GM21786 (cell line): Measurements from ENCODE around the gene ZNF853.
A peak's percentile ranks its signal among the peaks of the same experiment; 100 is the strongest.
"Not testable (repeated sequence)": the region's sequence is repeated elsewhere in the genome, so short reads cannot be mapped to it uniquely, and the experiment has no call there.

Experiments
- ATAC-seq: cut with Tn5 transposase; IDR thresholded peaks from one replicate; pipeline ENCODE4 v1.9.1; 2021; ENCODE audit not compliant: unreplicated experiment

The ZNF853 gene

DNA sequence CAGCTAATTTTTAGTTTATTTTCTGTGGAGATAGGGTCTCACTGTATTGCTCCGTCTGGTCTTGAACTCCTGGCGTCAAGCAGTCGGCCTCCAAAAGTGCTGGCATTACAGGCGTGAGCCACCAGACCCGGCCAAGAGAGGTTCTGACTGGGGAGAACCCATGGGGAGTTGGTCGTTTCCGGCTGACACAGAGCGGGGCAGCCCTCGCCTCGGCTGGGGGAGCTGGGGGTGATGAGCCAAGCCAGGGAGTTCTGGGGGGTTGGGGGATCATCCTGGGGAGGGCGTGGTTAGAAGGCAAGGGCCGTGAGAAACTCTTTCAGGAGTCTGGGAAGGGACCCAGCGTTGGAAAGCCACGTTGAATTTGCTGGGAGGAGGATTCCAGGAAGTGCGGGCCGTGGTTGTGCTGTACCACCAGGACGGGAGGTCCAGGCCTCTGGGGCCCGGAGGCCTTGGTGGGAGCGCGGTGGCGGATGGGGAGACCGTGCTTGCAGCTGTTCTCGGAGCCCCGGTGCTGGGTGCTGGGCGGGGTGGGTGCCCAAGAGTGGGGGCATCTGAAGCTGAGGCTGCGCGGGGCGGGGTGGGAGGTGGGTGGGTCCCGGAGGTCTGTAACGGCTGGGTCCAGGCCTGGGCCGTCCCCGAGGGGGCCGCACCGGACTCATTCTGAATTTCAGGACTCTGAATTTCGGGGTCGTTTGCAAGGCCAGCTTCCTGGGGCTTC is 8.4 kb upstream of the ZNF853 start:
- ATAC-seq: no peak

DNA sequence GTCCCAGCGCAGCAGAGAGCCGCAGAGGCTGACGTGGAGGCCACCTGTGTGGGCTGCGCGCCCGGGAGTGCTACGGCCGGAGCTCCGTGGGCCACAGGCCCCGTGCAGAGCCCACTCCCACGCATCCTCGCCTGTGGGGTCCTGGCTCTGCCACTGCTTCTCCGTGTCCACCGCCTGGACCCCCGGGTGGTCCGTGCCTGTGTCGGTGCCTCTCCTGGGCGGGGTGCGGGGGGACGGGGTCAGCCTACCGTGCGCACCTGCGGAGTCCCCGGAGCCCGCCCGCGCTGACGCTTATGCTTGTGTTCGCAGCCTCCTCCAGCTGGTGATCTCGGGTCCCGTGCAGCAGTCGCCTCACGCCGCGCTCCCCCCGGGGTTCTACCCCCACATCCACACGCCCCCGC is 7.8 kb upstream of the ZNF853 start:
- ATAC-seq: no peak

DNA sequence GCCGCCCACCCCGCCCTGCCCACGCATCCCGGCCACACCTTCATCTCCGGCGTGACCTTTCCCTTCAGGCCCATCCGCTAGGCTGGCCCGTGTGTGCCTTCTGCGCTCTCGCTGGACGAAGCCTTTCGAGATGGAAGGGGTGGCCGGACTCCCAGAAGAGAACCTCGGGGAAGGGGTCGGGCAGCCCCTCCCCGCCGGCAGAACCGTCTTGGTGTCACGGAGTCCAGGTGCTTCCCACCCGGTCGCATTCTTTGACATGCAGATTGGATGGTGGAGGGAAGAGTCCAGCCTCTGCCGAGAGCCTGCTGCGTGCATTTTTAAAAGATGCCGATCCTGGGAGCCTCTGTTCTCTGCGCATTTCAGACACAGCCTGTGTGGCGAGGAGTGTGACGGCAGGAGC is 7.3 kb upstream of the ZNF853 start:
- ATAC-seq: no peak

DNA sequence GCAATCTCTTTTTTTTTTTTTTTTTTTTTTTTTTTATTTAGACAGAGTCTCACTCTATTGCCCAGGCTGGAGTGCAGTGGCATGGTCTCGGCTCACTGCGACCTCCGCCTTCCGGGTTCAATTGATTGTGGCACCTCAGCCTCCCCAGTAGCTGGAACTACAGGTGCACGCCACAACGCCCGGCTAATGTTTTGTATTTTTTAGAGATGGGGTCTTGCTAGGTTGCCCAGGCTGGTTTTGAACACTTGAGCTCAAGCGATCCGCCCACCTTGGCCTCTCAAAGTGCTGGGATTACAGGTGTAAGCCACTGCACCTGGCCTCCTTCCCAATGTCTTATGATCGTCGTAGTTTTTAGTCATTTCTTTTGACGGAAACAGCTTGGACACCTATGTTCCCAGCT is 6.6 kb upstream of the ZNF853 start:
- ATAC-seq: no peak

GRCh38 chr7:6612819-6613218 is 2.6 kb upstream of the ZNF853 start:
- no peak for ATAC-seq

GRCh38 chr7:6613706-6614105 is 1.7 kb upstream of the ZNF853 start:
- no peak for ATAC-seq

GRCh38 chr7:6615723-6616555 is 529 bp downstream of the ZNF853 start:
- no peak for ATAC-seq

GRCh38 chr7:6616854-6617643 is 1.6 kb downstream of the ZNF853 start:
- ATAC-seq: no peak

DNA sequence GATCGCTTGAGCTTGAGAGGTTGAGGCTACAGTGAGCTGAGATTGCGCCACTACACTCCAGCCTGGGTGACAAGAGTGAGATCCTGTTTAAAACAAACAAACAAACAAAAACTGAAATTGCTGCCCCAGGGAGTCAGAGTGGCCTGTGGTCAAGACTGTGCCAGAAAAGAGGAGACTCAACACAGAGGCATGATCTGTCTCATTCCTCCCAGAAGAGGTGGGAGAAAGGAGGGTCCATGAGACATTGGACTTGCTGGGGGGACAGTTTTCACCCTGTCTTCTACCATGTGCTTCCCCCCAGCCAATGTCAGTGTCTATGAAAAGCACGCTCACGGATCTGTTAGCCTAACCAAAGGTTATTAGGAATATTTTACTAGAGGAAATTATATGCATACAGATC is 3.2 kb downstream of the ZNF853 start:
- ATAC-seq: no peak

DNA sequence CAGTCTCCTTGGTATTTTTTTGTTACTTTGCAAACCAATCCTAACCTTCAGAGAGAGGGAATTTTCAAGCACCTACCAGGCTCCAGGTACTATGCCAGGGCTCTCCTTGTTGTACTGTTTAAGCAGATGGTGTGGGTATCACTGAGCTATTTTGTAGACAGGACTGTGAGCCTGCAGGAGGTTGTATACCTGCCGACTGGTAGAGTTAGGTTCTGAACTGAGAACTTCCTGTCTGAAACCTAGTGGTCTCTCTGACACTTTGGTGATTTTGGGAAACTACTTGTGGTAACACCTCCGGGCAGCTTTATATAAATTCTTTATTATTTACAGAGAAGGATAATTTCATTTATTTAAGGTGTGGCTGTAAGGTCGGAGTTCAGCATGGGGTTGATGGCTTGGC is 4.6 kb downstream of the ZNF853 start:
- ATAC-seq: no peak

DNA sequence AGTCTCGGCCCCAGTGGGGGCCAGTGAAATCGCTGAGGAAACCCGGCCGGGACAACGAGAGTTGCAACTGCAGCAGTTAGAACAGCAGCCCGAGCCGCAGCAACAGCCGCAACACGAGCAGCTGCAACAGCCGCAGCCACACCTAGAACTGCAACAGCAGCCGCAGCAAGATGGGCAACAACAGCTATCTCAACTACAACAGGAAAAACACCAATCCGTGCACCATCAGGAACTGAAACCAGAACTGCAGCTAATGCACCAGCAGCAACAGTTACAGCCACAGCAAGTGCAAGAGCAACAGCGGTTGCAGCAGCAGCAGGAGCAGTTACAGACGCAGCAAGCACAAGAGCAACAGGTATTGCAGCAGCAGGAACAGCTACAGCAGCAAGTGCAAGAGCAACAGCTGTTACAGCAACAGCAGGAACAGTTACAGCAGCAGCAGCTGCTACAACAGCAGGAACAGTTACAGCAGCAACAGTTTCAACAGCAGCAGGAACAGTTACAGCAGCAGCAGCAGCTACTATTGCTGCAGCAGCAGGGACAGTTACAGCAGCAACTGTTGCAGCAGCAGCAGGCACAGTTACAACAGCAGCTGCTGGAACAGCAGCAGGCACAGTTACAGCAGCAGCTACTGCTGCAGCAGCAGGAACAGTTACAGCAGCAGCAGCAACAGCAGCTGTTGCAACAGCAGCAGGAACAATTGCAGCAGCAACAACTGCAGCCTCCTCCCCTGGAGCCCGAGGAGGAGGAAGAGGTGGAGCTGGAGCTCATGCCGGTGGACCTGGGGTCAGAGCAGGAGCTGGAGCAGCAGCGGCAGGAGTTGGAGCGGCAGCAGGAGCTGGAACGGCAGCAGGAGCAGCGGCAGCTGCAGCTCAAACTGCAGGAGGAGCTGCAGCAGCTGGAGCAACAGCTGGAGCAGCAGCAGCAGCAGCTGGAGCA is 6.1 kb downstream of the ZNF853 start:
- ATAC-seq: no peak

- no peak for ATAC-seq
These were observed 6.8 kb downstream of the ZNF853 start for GRCh38 chr7:6622134-6622710.

DNA sequence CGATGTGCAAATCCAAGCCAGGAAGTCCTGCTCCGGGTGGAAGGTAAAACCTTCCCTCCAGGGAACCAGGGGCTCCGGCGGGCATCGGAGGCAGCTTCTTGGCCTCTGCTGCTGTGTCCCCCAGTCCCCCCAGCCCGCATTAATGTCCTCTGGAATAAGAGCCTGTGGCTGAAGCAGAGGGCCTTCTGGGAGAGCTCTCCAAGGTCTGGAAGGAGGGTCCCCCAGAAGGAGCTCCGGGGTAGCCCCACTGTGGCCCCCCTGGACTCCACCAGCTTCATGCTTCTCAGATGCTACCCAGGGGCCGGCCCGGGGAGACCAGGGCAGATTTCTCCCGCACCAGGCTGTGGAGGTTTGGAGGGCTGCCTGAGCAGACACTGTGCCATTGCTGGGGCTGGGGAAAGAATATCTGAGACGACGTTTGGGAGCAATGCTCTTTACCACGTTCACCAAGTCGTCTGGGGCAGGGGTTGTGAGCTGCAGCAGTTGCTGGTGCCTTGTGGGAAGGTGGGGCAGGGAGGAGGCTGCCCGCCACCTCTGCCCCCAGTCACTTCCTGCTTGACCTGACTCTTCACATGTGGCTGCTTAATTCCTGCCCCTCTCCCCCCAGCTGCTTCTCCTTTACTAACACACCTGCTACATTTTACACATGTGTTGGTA is 8.3 kb downstream of the ZNF853 start:
- peak; percentile 58 for ATAC-seq

GRCh38 chr7:6624246-6624611 is 8.8 kb downstream of the ZNF853 start:
- ATAC-seq: no peak

DNA sequence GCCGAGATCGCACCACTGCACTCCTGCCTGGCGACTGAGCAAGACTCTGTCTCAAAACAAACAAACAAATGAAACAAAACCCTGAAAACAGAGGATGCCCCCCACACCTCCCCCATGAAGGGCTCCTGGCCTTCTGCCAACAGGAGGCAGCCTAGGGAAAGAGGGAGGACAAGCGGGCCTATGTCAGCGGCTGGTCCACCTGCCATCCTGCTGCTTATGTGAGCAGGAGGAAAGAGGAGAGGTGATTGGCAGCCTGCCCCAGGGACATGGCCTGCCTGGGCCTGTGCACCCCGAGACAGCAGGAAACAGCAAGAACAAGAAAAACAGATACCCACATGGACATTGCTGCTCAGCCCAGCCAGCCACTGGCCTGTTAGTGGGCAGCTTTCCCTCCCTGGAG is 12.6 kb downstream of the ZNF853 start:
- no peak for ATAC-seq

DNA sequence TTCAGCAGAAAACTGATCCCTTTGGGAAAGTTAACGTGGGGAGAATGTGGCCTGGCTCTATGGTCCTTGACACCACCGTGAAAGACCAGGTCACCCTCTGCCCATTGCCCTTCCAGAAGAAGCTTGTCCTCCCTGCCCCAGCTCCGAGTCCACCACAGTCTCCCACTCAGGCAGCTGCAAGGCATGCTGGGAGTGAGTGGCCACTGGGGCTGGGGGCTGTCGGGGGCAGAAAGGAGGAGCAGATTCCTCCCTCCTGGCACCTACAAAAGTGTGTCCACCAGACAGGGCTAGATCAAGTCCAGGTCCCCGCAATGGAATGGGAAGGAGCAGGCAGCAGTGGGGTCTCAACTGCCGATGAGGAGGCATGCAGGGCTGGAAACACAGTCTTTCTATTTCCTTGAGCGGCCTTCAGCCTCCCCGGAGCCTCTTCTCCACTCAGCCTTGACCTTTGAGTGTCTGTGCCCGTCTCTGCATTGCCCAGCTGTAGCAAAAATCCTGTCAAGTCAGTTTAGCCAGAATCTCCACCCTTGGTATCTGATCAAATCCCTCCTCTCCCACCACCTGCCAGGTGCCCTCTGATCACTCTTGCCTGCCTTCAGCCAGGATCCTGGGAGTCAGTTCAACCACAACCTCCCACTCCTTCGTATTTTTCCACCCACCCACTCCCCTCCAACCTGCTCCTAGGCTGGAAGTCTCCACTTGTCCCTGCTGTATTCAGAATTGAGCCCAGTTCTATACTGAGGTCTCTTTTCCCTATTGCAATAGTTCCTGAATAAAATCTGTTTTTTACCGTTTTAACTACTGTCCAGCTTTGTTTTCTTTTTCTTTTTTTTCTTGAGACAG is 14.8 kb downstream of the ZNF853 start:
- no peak for ATAC-seq

DNA sequence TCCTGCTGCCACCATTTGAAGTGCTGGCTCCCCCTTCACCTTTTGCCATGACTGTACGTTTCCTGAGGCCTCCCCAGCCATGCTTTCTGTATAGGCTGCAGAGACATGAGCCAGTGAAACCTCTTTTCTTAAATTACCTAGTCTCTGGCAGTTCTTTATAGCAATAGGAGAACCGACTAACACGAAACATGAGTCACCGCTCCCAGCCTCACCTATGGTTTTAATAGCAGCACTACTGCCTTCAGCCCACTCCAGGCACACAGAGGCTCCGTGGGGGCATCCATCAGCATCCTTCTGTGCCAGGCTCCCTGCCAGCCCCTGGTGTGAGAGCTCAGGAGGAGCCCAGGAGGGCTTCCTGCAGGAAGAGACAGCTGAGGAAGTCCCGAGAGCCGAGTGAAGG is 16.2 kb downstream of the ZNF853 start:
- ATAC-seq: no peak

GRCh38 chr7:6634021-6634420 is 18.6 kb downstream of the ZNF853 start:
- ATAC-seq: no peak

- ATAC-seq: not testable (repeated sequence)
These were observed 19.6 kb downstream of the ZNF853 start for GRCh38 chr7:6634971-6635370.
